IPS DF 6.9 (cell line): Measurements from ENCODE around the gene DRC7.
"Not testable (repeated sequence)": the region's sequence is repeated elsewhere in the genome, so short reads cannot be mapped to it uniquely, and the experiment has no call there.

Source experiments
- DNase-seq: peaks from one replicate; pipeline ENCODE4 v3.0.0-alpha.2; 2013; ENCODE audit warnings: low read depth, low spot score
- H3K27ac ChIP-seq: one replicate; pipeline ENCODE4 v1.5.1; 2013; ENCODE audit warnings: low read length, control low read depth
- H3K27me3 ChIP-seq: 2 replicates; pipeline ENCODE4 v1.6.1; 2013; ENCODE audit warnings: mild to moderate bottlenecking, low read length; ENCODE audit not compliant: control insufficient read depth, insufficient read depth
- H3K36me3 ChIP-seq: 2 replicates; pipeline ENCODE4 v1.6.1; 2013; ENCODE audit warnings: low read length; ENCODE audit not compliant: control insufficient read depth, insufficient read depth
- H3K4me1 ChIP-seq: 2 replicates; pipeline ENCODE4 v1.6.1; 2013; ENCODE audit warnings: low read length; ENCODE audit not compliant: control insufficient read depth, insufficient read depth
- H3K4me3 ChIP-seq: 2 replicates; pipeline ENCODE4 v1.5.1; 2013; ENCODE audit warnings: mild to moderate bottlenecking, low read length
- H3K9me3 ChIP-seq: 2 replicates; pipeline ENCODE4 v1.6.1; 2013; ENCODE audit warnings: low read length, inconsistent platforms; ENCODE audit not compliant: control insufficient read depth, insufficient read depth
- WGBS: extraction: QIAGEN DNeasy Blood & Tissue Kit; methylation state at CpG from one replicate; pipeline ENCODE4 v1.1.7; 2013; ENCODE audit warnings: mixed read lengths, missing lambda C conversion rate; ENCODE audit not compliant: insufficient read length, insufficient coverage; 5-methylcytosine and 5-hydroxymethylcytosine counted together

Gene DRC7

GRCh38 chr16:57704905-57705852 lies 10.6 kb downstream of the DRC7 start:
- DNase-seq = no peak
- WGBS = 100% methylated on average over 1 of the region's 4 CpGs
- Histone ChIP-seq H3K4me1 (no peaks in the 10 kb centered on the region), H3K27ac (no peak overlapping the region), H3K9me3 (no peaks in the 10 kb centered on the region), H3K27me3 (no peaks in the 10 kb centered on the region), H3K36me3 (no peaks in the 10 kb centered on the region), H3K4me3 (no peak overlapping the region)

GRCh38 chr16:57706717-57707116 lies 12.1 kb downstream of the DRC7 start:
- H3K36me3 ChIP-seq = no peaks in the 10 kb centered on the region
- no peak overlapping the region for H3K4me3 ChIP-seq
- H3K27ac ChIP-seq = no peak overlapping the region
- DNase-seq = no peak
- WGBS = no CpG with 5 or more reads among the region's 1 CpG
- H3K4me1 ChIP-seq = no peaks in the 10 kb centered on the region
- H3K27me3 ChIP-seq = no peaks in the 10 kb centered on the region
- H3K9me3 ChIP-seq = no peaks in the 10 kb centered on the region

GRCh38 chr16:57707331-57707730 lies 12.7 kb downstream of the DRC7 start:
- Histone ChIP-seq H3K4me3 (no peak overlapping the region), H3K4me1 (no peaks in the 10 kb centered on the region), H3K36me3 (no peaks in the 10 kb centered on the region), H3K27me3 (no peaks in the 10 kb centered on the region), H3K9me3 (no peaks in the 10 kb centered on the region), H3K27ac (no peak overlapping the region)
- DNase-seq = no peak
- WGBS = no CpG with 5 or more reads among the region's 11 CpGs

GRCh38 chr16:57708168-57708567 lies 13.6 kb downstream of the DRC7 start:
- no peaks in the 10 kb centered on the region for H3K9me3 ChIP-seq
- H3K36me3 ChIP-seq = no peaks in the 10 kb centered on the region
- DNase-seq = no peak
- no CpG with 5 or more reads among the region's 3 CpGs for WGBS
- no peak overlapping the region for H3K27ac ChIP-seq
- no peaks in the 10 kb centered on the region for H3K4me1 ChIP-seq
- H3K27me3 ChIP-seq = no peaks in the 10 kb centered on the region
- no peak overlapping the region for H3K4me3 ChIP-seq

- Histone ChIP-seq H3K27ac (no peak overlapping the region), H3K4me3 (no peak overlapping the region), H3K9me3 (no peaks in the 10 kb centered on the region), H3K27me3 (no peaks in the 10 kb centered on the region), H3K4me1 (no peaks in the 10 kb centered on the region), H3K36me3 (no peaks in the 10 kb centered on the region)
- WGBS = no CpG with 5 or more reads among the region's 3 CpGs
- DNase-seq = no peak
Observed at GRCh38 chr16:57709663-57710062, 15.1 kb downstream of the DRC7 start.

- DNase-seq = no peak
- Histone ChIP-seq H3K4me1 (no peaks in the 10 kb centered on the region), H3K36me3 (no peaks in the 10 kb centered on the region), H3K27me3 (no peaks in the 10 kb centered on the region), H3K27ac (no peak overlapping the region), H3K4me3 (no peak overlapping the region), H3K9me3 (no peaks in the 10 kb centered on the region)
- no CpG with 5 or more reads among the region's 5 CpGs for WGBS
Observed at GRCh38 chr16:57711346-57711745, 16.7 kb downstream of the DRC7 start.

- Histone ChIP-seq H3K36me3 (no peaks in the 10 kb centered on the region), H3K27ac (no peak overlapping the region), H3K27me3 (no peaks in the 10 kb centered on the region), H3K4me1 (no peaks in the 10 kb centered on the region), H3K9me3 (no peaks in the 10 kb centered on the region), H3K4me3 (no peak overlapping the region)
- no CpG with 5 or more reads among the region's 3 CpGs for WGBS
- no peak for DNase-seq
Observed at GRCh38 chr16:57711993-57712392, 17.4 kb downstream of the DRC7 start.

GRCh38 chr16:57712569-57712968 lies 18.0 kb downstream of the DRC7 start:
- no CpG with 5 or more reads among the region's 6 CpGs for WGBS
- H3K27me3 ChIP-seq, DNase-seq: not testable (repeated sequence)

GRCh38 chr16:57713596-57713995 lies 19.0 kb downstream of the DRC7 start:
- WGBS = no CpG with 5 or more reads among the region's 8 CpGs
- no peak overlapping the region for H3K4me3 ChIP-seq
- no peaks in the 10 kb centered on the region for H3K9me3 ChIP-seq
- H3K4me1 ChIP-seq = no peaks in the 10 kb centered on the region
- no peaks in the 10 kb centered on the region for H3K36me3 ChIP-seq
- no peaks in the 10 kb centered on the region for H3K27me3 ChIP-seq
- no peak overlapping the region for H3K27ac ChIP-seq
- DNase-seq = no peak

More at GRCh38 chr16:57712569-57712968, 18.0 kb downstream of the DRC7 start:
- not testable (repeated sequence) for H3K4me1 ChIP-seq, H3K9me3 ChIP-seq, H3K27ac ChIP-seq, H3K4me3 ChIP-seq, H3K36me3 ChIP-seq

- Histone ChIP-seq H3K4me1 (no peaks in the 10 kb centered on the region), H3K36me3 (no peaks in the 10 kb centered on the region), H3K4me3 (no peak overlapping the region), H3K9me3 (no peaks in the 10 kb centered on the region), H3K27ac (no peak overlapping the region), H3K27me3 (no peaks in the 10 kb centered on the region)
- no CpG with 5 or more reads among the region's 6 CpGs for WGBS
- DNase-seq = no peak
Observed at GRCh38 chr16:57714047-57714446, 19.4 kb downstream of the DRC7 start.

GRCh38 chr16:57720142-57720575 lies 25.6 kb downstream of the DRC7 start:
- Histone ChIP-seq H3K4me3 (no peak overlapping the region), H3K27me3 (no peaks in the 10 kb centered on the region), H3K27ac (no peak overlapping the region), H3K9me3 (no peaks in the 10 kb centered on the region), H3K4me1 (no peaks in the 10 kb centered on the region), H3K36me3 (no peaks in the 10 kb centered on the region)
- no peak for DNase-seq
- WGBS = no CpG with 5 or more reads among the region's 3 CpGs
